ENCODE measurements around the gene OR5C1.

- TF ChIP-seq CTCF (IDR thresholded peaks at IDR 0.05; ENCODE audit: low read depth, low read length, poor library complexity, severe bottlenecking) (no peak), EZH2phosphoT487 (IDR thresholded peaks at IDR 0.05; ENCODE audit: borderline replicate concordance, low read length) (no peak)
These were observed 34.2 kb downstream of the OR5C1 start for GRCh38 chr9:122822938-122823337.

Measured in DOHH2 (cell line).